D721Med (cell line): Measurements from ENCODE around the gene CDH11.

Source experiments
- DNase-seq: peaks from one replicate; pipeline ENCODE4 v3.0.0; 2011; ENCODE audit warnings: low spot score; ENCODE audit not compliant: insufficient read length
- FAIRE-seq: peaks from 2 replicates; lab custom pipeline; 2011; peaks lifted over from hg19 to GRCh38; lab: Jason Lieb, UNC
- CTCF ChIP-seq: IDR thresholded peaks from 2 replicates; pipeline ENCODE4 v1.5.1; 2012; ENCODE audit warnings: mild to moderate bottlenecking, control low read depth; ENCODE audit not compliant: insufficient read depth; ENCODE audit errors: missing control alignments

The CDH11 gene

GRCh38 chr16:65071433-65072311 lies 50.2 kb downstream of the CDH11 start:
- FAIRE-seq (no peak), DNase-seq (no peak)
- TF ChIP-seq CTCF: no peak

GRCh38 chr16:65070831-65071432 lies 50.9 kb downstream of the CDH11 start:
- no peak for TF ChIP-seq CTCF
- FAIRE-seq: no peak
- DNase-seq: no peak

GRCh38 chr16:65069766-65070165 lies 52.1 kb downstream of the CDH11 start:
- FAIRE-seq: no peak
- TF ChIP-seq CTCF: no peak
- no peak for DNase-seq

GRCh38 chr16:65069065-65069464 lies 52.8 kb downstream of the CDH11 start:
- DNase-seq (no peak), FAIRE-seq (no peak)
- no peak for TF ChIP-seq CTCF

- DNase-seq (no peak), FAIRE-seq (no peak)
- no peak for TF ChIP-seq CTCF
Measured at GRCh38 chr16:65068151-65068740, 53.6 kb downstream of the CDH11 start.

GRCh38 chr16:65066651-65067050 lies 55.2 kb downstream of the CDH11 start:
- FAIRE-seq (no peak), DNase-seq (no peak)
- no peak for TF ChIP-seq CTCF
